IMR-90 (cell line): ENCODE measurements around the gene SEPHS2. TPM values are rescaled to one million over a fixed set of nuclear protein-coding genes. Genes with fewer than 3 reads are reported as not detected.

Experiments used
- ATAC-seq: fragments of 200-7000 bp; cut with Tn5 transposase; 2 replicates; pipeline ENCODE4 v1.9.1; 2020; ENCODE audit warnings: low read depth, mild to moderate bottlenecking, moderate library complexity
- BruUV-seq: library from RNA; stranded (reverse); fragments of 400-500 nt; replicated peaks from 2 replicates; lab custom pipeline; 2021; lab: Mats Ljungman, UMichigan
- CTCF ChIA-PET: fragments of 300-600 bp; formaldehyde crosslinking; extraction: SDS; loops from one replicate; lab custom pipeline; 2021; ENCODE audit warnings: antibody characterized with exemption; lab: Yijun Ruan, JAX
- POLR2A ChIA-PET: fragments of 300-600 bp; sonication (Branson Sonifier 250); formaldehyde crosslinking; loops from one replicate; lab custom pipeline; 2022; ENCODE audit warnings: antibody characterized with exemption; ENCODE audit not compliant: unreplicated experiment; lab: Charles Lee
- DNase-seq: peaks from one replicate; pipeline ENCODE4 v3.0.0; 2013
- H2AFZ ChIP-seq: replicated peaks from 2 replicates; pipeline ENCODE3; 2013; ENCODE audit warnings: low read length, mild to moderate bottlenecking; ENCODE audit not compliant: poor library complexity
- H2AK5ac ChIP-seq: 2 replicates; pipeline ENCODE4 v1.6.1; 2013; ENCODE audit warnings: low read depth, low read length, inconsistent platforms
- H2AK9ac ChIP-seq: replicated peaks from 2 replicates; pipeline ENCODE3; 2013; ENCODE audit warnings: mild to moderate bottlenecking, low read depth, low read length, moderate library complexity; ENCODE audit not compliant: poor library complexity
- H2BK120ac ChIP-seq: 2 replicates; pipeline ENCODE4 v1.6.1; 2013; ENCODE audit warnings: low read depth, low read length, inconsistent platforms
- H2BK15ac ChIP-seq: 3 replicates; pipeline ENCODE4 v1.6.1; 2013; ENCODE audit warnings: low read depth, low read length, inconsistent platforms
- H2BK20ac ChIP-seq: 2 replicates; pipeline ENCODE4 v1.6.1; 2013; ENCODE audit warnings: low read depth, mild to moderate bottlenecking, inconsistent platforms, low read length, moderate library complexity
- H2BK5ac ChIP-seq: 2 replicates; pipeline ENCODE4 v1.6.1; 2013; ENCODE audit warnings: mild to moderate bottlenecking, low read depth, low read length, inconsistent platforms; ENCODE audit not compliant: poor library complexity, severe bottlenecking
- H3K14ac ChIP-seq: replicated peaks from 2 replicates; pipeline ENCODE4 v1.6.1; 2013; ENCODE audit warnings: low read depth, low read length, inconsistent platforms
- H3K18ac ChIP-seq: 2 replicates; pipeline ENCODE4 v1.6.1; 2013; ENCODE audit warnings: low read depth, low read length, control low read depth
- H3K23ac ChIP-seq: 2 replicates; pipeline ENCODE4 v1.6.1; 2013; ENCODE audit warnings: low read depth, low read length, inconsistent platforms
- H3K27ac ChIP-seq: 2 replicates; pipeline ENCODE4 v1.5.1; 2013; ENCODE audit warnings: mild to moderate bottlenecking, control low read depth, low read length; ENCODE audit not compliant: insufficient read depth
- H3K27me3 ChIP-seq: 2 replicates; pipeline ENCODE4 v1.6.1; 2013; ENCODE audit warnings: low read length; ENCODE audit not compliant: control insufficient read depth, insufficient read depth
- H3K36me3 ChIP-seq: 2 replicates; pipeline ENCODE4 v1.6.1; 2013; ENCODE audit warnings: low read length, mixed read lengths; ENCODE audit not compliant: control insufficient read depth, insufficient read depth
- H3K4ac ChIP-seq: 2 replicates; pipeline ENCODE4 v1.6.1; 2013; ENCODE audit warnings: low read depth, low read length, inconsistent platforms
- H3K4me1 ChIP-seq: 2 replicates; pipeline ENCODE4 v1.6.1; 2013; ENCODE audit warnings: low read length, mixed read lengths; ENCODE audit not compliant: control insufficient read depth, insufficient read depth
- H3K4me2 ChIP-seq: 2 replicates; pipeline ENCODE4 v1.6.1; 2013; ENCODE audit warnings: low read depth, mild to moderate bottlenecking, control low read depth, low read length, moderate library complexity
- H3K4me3 ChIP-seq: 2 replicates; pipeline ENCODE4 v1.5.1; 2013; ENCODE audit warnings: low read depth, mild to moderate bottlenecking, control low read depth, low read length, moderate library complexity; ENCODE audit not compliant: insufficient read depth
- H3K56ac ChIP-seq: 2 replicates; pipeline ENCODE4 v1.6.1; 2013; ENCODE audit warnings: low read length, inconsistent platforms; ENCODE audit not compliant: insufficient read depth; ENCODE audit errors: extremely low read depth
- H3K79me1 ChIP-seq, 2 experiments: 2 replicates each; pipeline ENCODE4 v1.6.1; 2013; ENCODE audit warnings: low read length in 2 of 2, inconsistent platforms in 1 of 2, low read depth in 1 of 2
- H3K9ac ChIP-seq: 2 replicates; pipeline ENCODE4 v1.6.1; 2013; ENCODE audit warnings: low read depth, low read length, control low read depth
- H3K9me1 ChIP-seq: 2 replicates; pipeline ENCODE4 v1.6.1; 2013; ENCODE audit warnings: low read length, inconsistent platforms; ENCODE audit not compliant: insufficient read depth
- H3K9me3 ChIP-seq: 2 replicates; pipeline ENCODE4 v1.6.1; 2013; ENCODE audit warnings: low read length; ENCODE audit not compliant: control insufficient read depth, insufficient read depth
- H4K20me1 ChIP-seq: 2 replicates; pipeline ENCODE4 v1.6.1; 2013; ENCODE audit warnings: low read length, inconsistent platforms; ENCODE audit not compliant: insufficient read depth
- H4K5ac ChIP-seq: 2 replicates; pipeline ENCODE4 v1.6.1; 2013; ENCODE audit warnings: mild to moderate bottlenecking, low read depth, low read length, control low read depth
- H4K8ac ChIP-seq, 2 experiments: 2 replicates each; pipeline ENCODE4 v1.6.1; 2013; ENCODE audit warnings: low read depth in 2 of 2, low read length in 2 of 2, control low read depth in 1 of 2, inconsistent platforms in 1 of 2
- H4K91ac ChIP-seq: 2 replicates; pipeline ENCODE4 v1.6.1; 2013; ENCODE audit warnings: low read depth, low read length, inconsistent platforms; ENCODE audit not compliant: insufficient read depth
- BHLHE40 ChIP-seq: fragments of 150-350 bp; IDR thresholded peaks from 2 replicates; pipeline ENCODE4 v1.6.1; 2016; ENCODE audit warnings: mild to moderate bottlenecking, low read depth, low read length
- CEBPB ChIP-seq: IDR thresholded peaks from 2 replicates; pipeline ENCODE4 v1.6.1; 2012; ENCODE audit warnings: low read depth, low read length, improper control_type of control experiment
- CHD1 ChIP-seq: IDR thresholded peaks from 2 replicates; pipeline ENCODE4 v1.6.1; 2012; ENCODE audit warnings: low read depth, low read length, improper control_type of control experiment
- MAFK ChIP-seq: IDR thresholded peaks from 2 replicates; pipeline ENCODE4 v1.6.1; 2012; ENCODE audit warnings: low read depth, low read length, improper control_type of control experiment
- MAZ ChIP-seq: IDR thresholded peaks from 2 replicates; pipeline ENCODE4 v1.6.1; 2012; ENCODE audit warnings: low read depth, mild to moderate bottlenecking, low read length, improper control_type of control experiment, moderate library complexity, borderline replicate concordance
- POLR2A ChIP-seq: IDR thresholded peaks from 2 replicates; pipeline ENCODE4 v1.6.1; 2012; ENCODE audit warnings: mild to moderate bottlenecking, low read depth, low read length
- SMC3 ChIP-seq: fragments of 150-350 bp; IDR thresholded peaks from 2 replicates; pipeline ENCODE4 v1.6.1; 2016; ENCODE audit warnings: low read depth, mild to moderate bottlenecking, antibody characterized with exemption, low read length, moderate library complexity
- USF2 ChIP-seq: fragments of 150-350 bp; IDR thresholded peaks from 2 replicates; pipeline ENCODE4 v1.6.1; 2017; ENCODE audit warnings: mild to moderate bottlenecking, antibody characterized with exemption, low read length, low read depth
- WGBS, 2 experiments: methylation state at CpG; one replicate each; pipeline versions ENCODE4 v1.1.5 to v1.1.7; 2013; ENCODE audit warnings: missing lambda C conversion rate in 2 of 2; ENCODE audit not compliant: insufficient read length in 1 of 2; ENCODE audit errors: extremely low coverage in 2 of 2; 5-methylcytosine and 5-hydroxymethylcytosine counted together
- dilution Hi-C: fragments of 300-500 bp; cut with HindIII; formaldehyde crosslinking; loops from one replicate; pipeline ENCODE4 v1.14.3; 2018; ENCODE audit warnings: low sequenced_read_pairs; ENCODE audit not compliant: unreplicated experiment
- in situ Hi-C: fragments of 300-500 bp; cut with MboI; formaldehyde crosslinking; loops from 3 replicates; pipeline ENCODE4 v1.14.3; 2019; ENCODE audit warnings: low sequenced_read_pairs, inconsistent platforms, mixed read lengths
- intact Hi-C: fragments of 100-400 bp; cut with micrococcal nuclease; formaldehyde crosslinking; loops from 2 replicates; pipeline ENCODE4 v1.10.0; 2022
- polyA plus RNA-seq, 3 experiments: library from polyadenylated mRNA; depleted of rRNA; stranded (reverse); fragments of >200 nt; gene quantifications; 2 replicates each; pipeline ENCODE4 v1.2.3, GENCODE V29; 2012; ENCODE audit warnings: low replicate concordance in 1 of 3
- total RNA-seq: library from RNA; depleted of rRNA; stranded (reverse); fragments of >200 nt; gene quantifications from 2 replicates; pipeline ENCODE4 v1.2.3, GENCODE V29; 2012
- TF ChIP-seq, protein P1 (sequence below): fragments of 150-350 bp; IDR thresholded peaks from 2 replicates; pipeline ENCODE4 v1.6.1; 2016; ENCODE audit warnings: low read depth, mild to moderate bottlenecking, low read length, moderate library complexity, borderline replicate concordance

SEPHS2 gene
- total and polyA plus RNA-seq, 2 of the 4 experiments (the other 2 are of a cell fraction): 10.4 to 31.4 TPM

DNA sequence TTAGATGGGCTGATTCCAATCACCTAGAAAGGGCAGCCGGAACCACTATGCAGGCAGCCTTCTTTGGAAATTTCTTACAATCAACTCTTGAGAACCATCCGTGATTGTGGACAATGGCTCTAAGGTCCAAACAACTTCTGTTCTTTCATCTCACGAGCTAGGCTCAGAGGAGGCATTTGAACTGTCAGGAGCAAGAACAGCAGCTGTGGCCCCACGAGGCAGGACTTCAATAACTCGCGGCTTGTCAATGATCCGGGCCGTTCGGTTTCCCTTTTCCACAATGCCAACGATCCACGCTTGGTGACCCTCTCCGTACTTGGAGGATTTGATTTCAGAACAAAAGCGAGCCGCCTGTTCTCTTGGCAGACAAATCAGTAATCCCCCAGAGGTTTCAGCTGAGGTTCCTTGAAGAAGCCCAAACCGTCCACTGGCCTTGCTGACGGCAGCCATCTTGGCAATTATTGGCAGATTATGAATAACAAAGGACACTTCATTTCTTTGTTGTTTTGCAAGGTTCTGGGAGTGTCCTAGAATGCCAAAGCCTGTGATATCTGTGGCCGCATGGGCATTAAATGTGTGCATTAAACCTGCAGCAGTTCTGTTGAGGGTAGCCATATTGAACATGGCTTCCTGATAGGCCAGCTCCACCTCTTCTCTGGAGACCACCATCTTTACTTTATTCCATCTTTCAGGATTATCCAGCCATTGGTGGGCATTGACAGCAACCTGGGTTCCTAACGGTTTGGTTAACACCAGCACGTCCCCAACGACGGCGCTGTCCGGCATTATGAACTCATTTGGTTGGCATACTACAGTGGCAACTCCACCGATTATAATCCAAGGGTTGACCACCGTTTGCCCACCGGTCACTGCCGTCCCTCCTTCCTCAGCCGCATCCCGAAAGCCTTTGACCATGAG is 1.2 kb downstream of the SEPHS2 start (continued):
- TF ChIP-seq, protein P1, sequence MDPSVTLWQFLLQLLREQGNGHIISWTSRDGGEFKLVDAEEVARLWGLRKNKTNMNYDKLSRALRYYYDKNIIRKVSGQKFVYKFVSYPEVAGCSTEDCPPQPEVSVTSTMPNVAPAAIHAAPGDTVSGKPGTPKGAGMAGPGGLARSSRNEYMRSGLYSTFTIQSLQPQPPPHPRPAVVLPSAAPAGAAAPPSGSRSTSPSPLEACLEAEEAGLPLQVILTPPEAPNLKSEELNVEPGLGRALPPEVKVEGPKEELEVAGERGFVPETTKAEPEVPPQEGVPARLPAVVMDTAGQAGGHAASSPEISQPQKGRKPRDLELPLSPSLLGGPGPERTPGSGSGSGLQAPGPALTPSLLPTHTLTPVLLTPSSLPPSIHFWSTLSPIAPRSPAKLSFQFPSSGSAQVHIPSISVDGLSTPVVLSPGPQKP: no peak
- no peak for TF ChIP-seq CHD1

GRCh38 chr16:30443631-30444030 is 2.0 kb downstream of the SEPHS2 start:
- Histone ChIP-seq H2BK5ac (no peak overlapping the region), H3K36me3 (peaks cover 9% of the 10 kb centered on the region), H4K8ac (no peak overlapping the region), H3K4ac (no peak overlapping the region), H2BK120ac (no peak overlapping the region), H3K23ac (no peak overlapping the region), H2AK5ac (no peak overlapping the region), H2BK15ac (no peak overlapping the region), H3K27ac (no peak overlapping the region), H3K4me3 (no peak overlapping the region), H3K18ac (no peak overlapping the region), H3K9me3 (0 out of 2 replicates have a peak, but pooled peaks cover 5% of the 10 kb centered on the region), H3K4me2 (no peak overlapping the region), H4K91ac (no peak overlapping the region), H4K20me1 (0 out of 2 replicates have a peak, but pooled peaks cover 4% of the 10 kb centered on the region), H3K14ac (no peak overlapping the region), H2BK20ac (no peak overlapping the region), H4K5ac (no peak overlapping the region), H3K9me1 (peaks cover 7% of the 10 kb centered on the region), H3K27me3 (no peaks in the 10 kb centered on the region), H2AK9ac (no peak overlapping the region), H3K9ac (no peak overlapping the region), H3K56ac (no peak overlapping the region), H3K4me1 (peaks cover 5% of the 10 kb centered on the region), H3K79me1 (peaks cover 13 to 22% of the 10 kb centered on the region in 2 experiments), H2AFZ (no peak overlapping the region)
- no CpG with 5 or more reads among the region's 2 CpGs for WGBS, 2 experiments
- ATAC-seq (no peak), DNase-seq (no peak)
- TF ChIP-seq MAFK (no peak), BHLHE40 (no peak), SMC3 (no peak), MAZ (no peak), POLR2A (no peak), USF2 (no peak), CEBPB (no peak)
- ChIA-PET POLR2A (no interaction called here), CTCF (interaction anchor here (0.8 kb wide), 1 partner anchor 14 kb away, joined by 3 read pairs; the partner anchor contains the start of gene DCTPP1)
- in situ Hi-C loops: no loop called here
- dilution Hi-C loops: no loop called here
- intact Hi-C loops: no loop called here
- BruUV-seq: no TSS peak
